Measurements from ENCODE around the gene SLC7A6. TPM values are rescaled to one million over a fixed set of nuclear protein-coding genes. Genes with fewer than 3 reads are reported as not detected.

The SLC7A6 gene
- total RNA-seq, 1 experiment from 2014 or later, result 19.3 TPM

GRCh38 chr16:68257251-68257905, 6.9 kb upstream of the SLC7A6 start:
- peak; percentile 79 for DNase-seq (ENCODE audit: low read depth)

- peak; percentile 89 for DNase-seq (ENCODE audit: low read depth)
Measured at GRCh38 chr16:68257906-68258800, 6.2 kb upstream of the SLC7A6 start.

- no peak for DNase-seq (ENCODE audit: low read depth)
Measured at GRCh38 chr16:68259007-68259825, 5.1 kb upstream of the SLC7A6 start.

- DNase-seq (ENCODE audit: low read depth), result no peak
Measured at GRCh38 chr16:68263559-68264127, 683 bp upstream of the SLC7A6 start.

- peak; percentile 86 for DNase-seq (ENCODE audit: low read depth)
Measured at GRCh38 chr16:68265078-68265920, 973 bp downstream of the SLC7A6 start.

- no peak for DNase-seq (ENCODE audit: low read depth)
Measured at GRCh38 chr16:68267612-68268405, 3.5 kb downstream of the SLC7A6 start.

GRCh38 chr16:68269793-68270192, 5.5 kb downstream of the SLC7A6 start:
- no peak for DNase-seq (ENCODE audit: low read depth)

- no peak for DNase-seq (ENCODE audit: low read depth)
Measured at GRCh38 chr16:68270353-68270752, 6.0 kb downstream of the SLC7A6 start.

GRCh38 chr16:68272507-68273209, 8.3 kb downstream of the SLC7A6 start:
- DNase-seq (ENCODE audit: low read depth), result no peak

GRCh38 chr16:68273459-68273858, 9.1 kb downstream of the SLC7A6 start:
- DNase-seq (ENCODE audit: low read depth), result no peak

- DNase-seq (ENCODE audit: low read depth), result no peak
Measured at GRCh38 chr16:68273896-68274295, 9.6 kb downstream of the SLC7A6 start.

GRCh38 chr16:68274441-68274840, 10.1 kb downstream of the SLC7A6 start:
- DNase-seq (ENCODE audit: low read depth), result no peak

GRCh38 chr16:68275611-68276191, 11.4 kb downstream of the SLC7A6 start:
- peak; percentile 80 for DNase-seq (ENCODE audit: low read depth)

- no peak for DNase-seq (ENCODE audit: low read depth)
Measured at GRCh38 chr16:68276223-68276622, 11.9 kb downstream of the SLC7A6 start.

GRCh38 chr16:68279726-68280558, 15.6 kb downstream of the SLC7A6 start:
- no peak for DNase-seq (ENCODE audit: low read depth)

GRCh38 chr16:68281368-68282063, 17.2 kb downstream of the SLC7A6 start:
- DNase-seq (ENCODE audit: low read depth), result no peak

- no peak for DNase-seq (ENCODE audit: low read depth)
Measured at GRCh38 chr16:68282064-68282452, 17.7 kb downstream of the SLC7A6 start.

Data from LHCN-M2 (cell line).